Cardiac fibroblast (primary cell): Measurements from ENCODE around the gene CCDC191.

Experiments
- DNase-seq, 2 donors: peaks; one replicate each; pipeline versions ENCODE4 v3.0.0 to v3.0.0-alpha.2; 2010; ENCODE audit warnings: low read depth in 2 of 2
- H3K4me3 ChIP-seq, 2 donors: replicated peaks in 1 of 2; 1 replicate in 1 of 2; 2 replicates in 1 of 2; pipeline ENCODE4 v1.5.1; 2011; ENCODE audit warnings: low read depth in 2 of 2, low read length in 2 of 2, mild to moderate bottlenecking in 2 of 2, moderate library complexity in 1 of 2
- CTCF ChIP-seq: IDR thresholded peaks from one replicate; pipeline ENCODE4 v1.5.1; 2011; ENCODE audit warnings: low read depth, mild to moderate bottlenecking, low read length, inconsistent platforms

CCDC191 gene

GRCh38 chr3:114020907-114021306 lies 35.4 kb downstream of the CCDC191 start:
- no peak for DNase-seq
- no peak overlapping the region for H3K4me3 ChIP-seq
- TF ChIP-seq CTCF: no peak

GRCh38 chr3:114019486-114019885 lies 36.8 kb downstream of the CCDC191 start:
- TF ChIP-seq CTCF: no peak
- H3K4me3 ChIP-seq: no peak overlapping the region
- DNase-seq: no peak

GRCh38 chr3:114014211-114014610 lies 42.1 kb downstream of the CCDC191 start:
- no peak for TF ChIP-seq CTCF
- DNase-seq: no peak
- no peak overlapping the region for H3K4me3 ChIP-seq

GRCh38 chr3:114011059-114011797 lies 45.1 kb downstream of the CCDC191 start:
- no peak for DNase-seq

GRCh38 chr3:114005481-114005880 lies 50.8 kb downstream of the CCDC191 start:
- DNase-seq: no peak
- no peak overlapping the region for H3K4me3 ChIP-seq
- no peak for TF ChIP-seq CTCF

More at GRCh38 chr3:114011059-114011797, 45.1 kb downstream of the CCDC191 start:
- H3K4me3 ChIP-seq: no peak overlapping the region
- TF ChIP-seq CTCF: no peak

GRCh38 chr3:113985541-113985940 lies 70.8 kb downstream of the CCDC191 start:
- TF ChIP-seq CTCF: no peak
- H3K4me3 ChIP-seq: no peak overlapping the region
- no peak for DNase-seq

- no peak overlapping the region for H3K4me3 ChIP-seq
- DNase-seq: no peak
- TF ChIP-seq CTCF: no peak
Measured at GRCh38 chr3:113983544-113983943, 72.8 kb downstream of the CCDC191 start.
